ENCODE results near the gene KRTAP2-4.

- TF ChIP-seq CTCF (IDR thresholded peaks at IDR 0.05): no peak
- TF ChIP-seq POLR2A (IDR thresholded peaks at IDR 0.05): no peak
These were observed 47.1 kb downstream of the KRTAP2-4 start for GRCh38 chr17:41018541-41018940.
